Left lung (tissue), 10 donors: ENCODE data around the gene CFAP210. TPM values are rescaled to one million over a fixed set of nuclear protein-coding genes. Genes with fewer than 3 reads are reported as not detected.
A peak's percentile ranks its signal among the peaks of the same experiment; 100 is the strongest.

Experiments used
- ATAC-seq: fragments of 200-7000 bp; cut with Tn5 transposase; one replicate; pipeline ENCODE4 v1.9.1; 2020; ENCODE audit warnings: moderate library complexity
- DNase-seq, 4 donors: peaks; one replicate each; pipeline ENCODE4 v3.0.0-alpha.2; 2013 to 2020
- H3K27ac ChIP-seq, 2 donors: fragments of 200-600 bp; sonication (generic) in 1 of 2; one replicate each; pipeline versions ENCODE4 v1.5.0 to v1.8.0; 2020 to 2021
- H3K27me3 ChIP-seq, 2 donors: fragments of 200-600 bp; sonication (generic) in 1 of 2; one replicate each; pipeline versions ENCODE4 v1.5.0 to v1.8.0; 2020 to 2021
- H3K36me3 ChIP-seq, 2 donors: fragments of 200-600 bp; sonication (generic) in 1 of 2; one replicate each; pipeline versions ENCODE4 v1.5.0 to v1.8.0; 2020 to 2021
- H3K4me1 ChIP-seq, 2 donors: fragments of 200-600 bp; one replicate each; pipeline ENCODE4 v1.8.0; 2021
- H3K4me3 ChIP-seq, 2 donors: fragments of 200-600 bp; sonication (generic) in 1 of 2; one replicate each; pipeline versions ENCODE4 v1.5.0 to v1.8.0; 2020 to 2021; ENCODE audit warnings: mild to moderate bottlenecking in 1 of 2
- H3K9me3 ChIP-seq, 2 donors: fragments of 200-600 bp; sonication (generic) in 1 of 2; one replicate each; pipeline versions ENCODE4 v1.5.0 to v1.8.0; 2020 to 2021
- CTCF ChIP-seq, 2 donors: fragments of 200-600 bp; sonication (generic) in 1 of 2; IDR thresholded peaks; one replicate each; pipeline versions ENCODE4 v1.5.0 to v1.8.0; 2021; ENCODE audit warnings: antibody characterized with exemption in 2 of 2
- intact Hi-C, 2 donors: fragments of 100-400 bp; cut with DNase I; formaldehyde crosslinking; loops; one replicate each; pipeline versions ENCODE4 v1.11.2 to v1.14.2; 2022
- polyA plus RNA-seq, 6 donors: library from polyadenylated mRNA; unstranded; fragments of 120-200 nt; gene quantifications; one replicate each; pipeline ENCODE4 v1.2.1, GENCODE V29; 2013; ENCODE audit not compliant: insufficient read length in 6 of 6
- total RNA-seq, 2 donors: library from RNA; stranded (reverse); fragmentation: NEBNext Ultra II Directional; extraction: Animal tissue kit (Norgen Biotek cat#: 25700); gene quantifications; one replicate each; pipeline ENCODE4 v1.2.1, GENCODE V29; 2021
- donor health status: DM: no; HTN: yes; CAD: no.
- donor health status: DM: no; HTN: no; CAD: no.

The CFAP210 gene
- total and polyA plus RNA-seq, 8 donors: 0.68 to 4.0 (median 2.2) TPM; not detected in 1

GRCh38 chr2:169736902-169737301 is 42.7 kb upstream of the CFAP210 start:
- no peak for ATAC-seq
- intact Hi-C loops: no loop called here
- Histone ChIP-seq H3K4me1 (peaks cover 0 to 15% of the 10 kb centered on the region in 2 donors), H3K27ac (no peak overlapping the region), H3K27me3 (peaks cover 0 to 15% of the 10 kb centered on the region in 2 donors), H3K36me3 (no peaks in the 10 kb centered on the region), H3K9me3 (no peaks in the 10 kb centered on the region), H3K4me3 (peak overlapping the region in 1 of 2 donors; percentile 2)
- no peak for TF ChIP-seq CTCF (IDR thresholded peaks at IDR 0.05)
- DNase-seq: no peak

GRCh38 chr2:169735623-169736022 is 41.4 kb upstream of the CFAP210 start:
- no peak for TF ChIP-seq CTCF (IDR thresholded peaks at IDR 0.05)
- no peak overlapping the region for H3K4me3 ChIP-seq
- no peaks in the 10 kb centered on the region for H3K36me3 ChIP-seq
- intact Hi-C loops: no loop called here
- no peak overlapping the region for H3K27ac ChIP-seq
- H3K27me3 ChIP-seq: peaks cover 0 to 15% of the 10 kb centered on the region in 2 donors
- H3K9me3 ChIP-seq: no peaks in the 10 kb centered on the region
- ATAC-seq: no peak
- DNase-seq: no peak
- peaks cover 0 to 15% of the 10 kb centered on the region in 2 donors for H3K4me1 ChIP-seq

GRCh38 chr2:169734169-169734847 is 40.1 kb upstream of the CFAP210 start:
- no peak for TF ChIP-seq CTCF (IDR thresholded peaks at IDR 0.05)
- Histone ChIP-seq H3K36me3 (no peaks in the 10 kb centered on the region), H3K27ac (no peak overlapping the region), H3K27me3 (peaks cover 0 to 15% of the 10 kb centered on the region in 2 donors), H3K4me1 (peaks cover 0 to 15% of the 10 kb centered on the region in 2 donors), H3K4me3 (peak overlapping the region; percentile 68), H3K9me3 (no peaks in the 10 kb centered on the region)
- peak; percentile 57 for ATAC-seq
- intact Hi-C loops: no loop called here
- peak in 3 of 4 donors; percentile 33 to 82 (median 35) for DNase-seq

GRCh38 chr2:169732583-169733358 is 38.6 kb upstream of the CFAP210 start:
- peak overlapping the region in 1 of 2 donors; percentile 1 for H3K27ac ChIP-seq
- H3K4me1 ChIP-seq: peaks cover 0 to 15% of the 10 kb centered on the region in 2 donors
- no peaks in the 10 kb centered on the region for H3K36me3 ChIP-seq
- ATAC-seq (peak; percentile 13), DNase-seq (no peak)
- no peak for TF ChIP-seq CTCF (IDR thresholded peaks at IDR 0.05)
- H3K9me3 ChIP-seq: no peaks in the 10 kb centered on the region
- H3K27me3 ChIP-seq: peaks cover 0 to 15% of the 10 kb centered on the region in 2 donors
- H3K4me3 ChIP-seq: peak overlapping the region in 1 of 2 donors; percentile 68
- intact Hi-C loops: no loop called here

GRCh38 chr2:169732075-169732474 is 37.9 kb upstream of the CFAP210 start:
- intact Hi-C loops: no loop called here
- no peaks in the 10 kb centered on the region for H3K36me3 ChIP-seq
- H3K9me3 ChIP-seq: no peaks in the 10 kb centered on the region
- peaks cover 0 to 15% of the 10 kb centered on the region in 2 donors for H3K4me1 ChIP-seq
- H3K27ac ChIP-seq: no peak overlapping the region
- ATAC-seq (no peak), DNase-seq (no peak)
- H3K27me3 ChIP-seq: peaks cover 0 to 15% of the 10 kb centered on the region in 2 donors
- no peak overlapping the region for H3K4me3 ChIP-seq
- TF ChIP-seq CTCF (IDR thresholded peaks at IDR 0.05): no peak
